ENCODE measurements around the gene IL23A.

Gene IL23A

DNA sequence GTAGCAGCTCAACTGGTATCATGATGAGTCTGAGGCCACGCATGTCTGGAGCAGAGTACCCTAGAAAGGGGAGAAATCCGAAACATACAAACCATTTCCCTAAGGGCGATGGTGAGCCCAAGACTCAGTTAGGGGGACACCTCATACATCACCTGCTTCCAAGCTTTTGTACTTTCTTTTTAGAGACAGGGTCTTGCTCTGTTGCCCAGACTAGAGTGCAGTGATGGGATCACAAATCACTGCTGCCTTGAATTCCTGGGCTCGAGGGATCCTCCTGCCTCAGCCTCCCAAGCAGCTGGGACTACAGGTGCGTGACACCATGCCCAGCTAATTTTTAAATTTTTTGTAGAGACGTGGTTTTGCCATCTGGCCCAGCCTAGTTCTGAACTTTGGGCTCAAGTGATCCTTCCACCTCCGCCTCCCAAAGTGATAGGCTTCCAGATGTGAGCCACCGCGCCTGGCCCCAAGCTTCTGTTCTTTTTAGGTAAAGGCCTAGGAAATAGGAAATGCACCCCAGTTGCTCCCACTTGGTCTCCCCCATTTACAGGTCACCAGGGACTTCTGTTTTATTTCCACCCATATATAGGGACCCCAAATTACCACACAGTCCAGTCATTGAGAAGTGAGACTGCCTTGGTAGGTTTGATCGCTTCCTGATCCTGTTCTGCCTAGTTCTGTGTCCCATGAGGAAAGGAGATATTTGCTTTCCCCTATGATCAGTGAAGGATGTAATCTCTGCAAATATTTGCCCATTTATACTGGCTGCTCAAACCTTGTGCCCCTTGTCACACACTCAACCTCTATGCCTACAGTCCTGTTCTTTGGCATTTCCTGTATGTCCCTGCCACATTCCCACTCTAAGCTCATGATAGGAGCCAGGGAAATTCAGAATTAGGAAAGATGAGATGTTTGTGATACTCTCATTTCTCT lies 23.7 kb downstream of the IL23A start, which contains the start of gene APOF:
Gene APOF, minus strand, starts transcription at position 728 of the 930 bp plus-strand sequence. Its CDS starts 112 bp downstream, at position 616.
- Histone ChIP-seq H3K9ac (ENCODE audit: low read depth, low read length) (no peak within 1 kb of the TSS), H3K27ac (ENCODE audit: low read depth, low read length) (no peak within 1 kb of the TSS), H3K9me3 (ENCODE audit: insufficient read depth, low read depth, low read length) (no peaks in the 10 kb centered on the region), H3K4me1 (ENCODE audit: insufficient read depth, low read length) (no peaks in the 10 kb centered on the region), H3K36me3 (ENCODE audit: insufficient read depth, low read length) (no peaks in the 10 kb centered on the region), H3K4me3 (ENCODE audit: low read length) (no peak within 1 kb of the TSS), H3K27me3 (ENCODE audit: insufficient read depth, low read length) (peaks cover 3% of the 10 kb centered on the region; the same call in 1 of the 2 replicates)
- WGBS, result 95% methylated on average over 10 of the region's 10 CpGs

- Histone ChIP-seq H3K36me3 (ENCODE audit: insufficient read depth, low read length) (no peaks in the 10 kb centered on the region), H3K27ac (ENCODE audit: low read depth, low read length) (no peak overlapping the region), H3K9ac (ENCODE audit: low read depth, low read length) (no peak overlapping the region), H3K4me3 (ENCODE audit: low read length) (no peak overlapping the region), H3K27me3 (ENCODE audit: insufficient read depth, low read length) (peaks cover 3% of the 10 kb centered on the region; the same call in 1 of the 2 replicates), H3K9me3 (ENCODE audit: insufficient read depth, low read depth, low read length) (no peaks in the 10 kb centered on the region), H3K4me1 (ENCODE audit: insufficient read depth, low read length) (no peaks in the 10 kb centered on the region)
- WGBS, result 86% methylated on average over 2 of the region's 3 CpGs
These were observed 28.3 kb downstream of the IL23A start for GRCh38 chr12:56366948-56367347.

GRCh38 chr12:56373515-56373914 lies 34.8 kb downstream of the IL23A start:
- no peak overlapping the region for H3K27ac ChIP-seq (ENCODE audit: low read depth, low read length)
- no peaks in the 10 kb centered on the region for H3K27me3 ChIP-seq (ENCODE audit: insufficient read depth, low read length)
- WGBS, result 95% methylated on average over 1 of the region's 1 CpG
- H3K9ac ChIP-seq (ENCODE audit: low read depth, low read length), result no peak overlapping the region
- H3K4me1 ChIP-seq (ENCODE audit: insufficient read depth, low read length), result peaks cover 7% of the 10 kb centered on the region; the same call in 1 of the 2 replicates
- H3K36me3 ChIP-seq (ENCODE audit: insufficient read depth, low read length), result no peaks in the 10 kb centered on the region
- H3K9me3 ChIP-seq (ENCODE audit: insufficient read depth, low read depth, low read length), result no peaks in the 10 kb centered on the region; the same call in 1 of the 2 replicates
- H3K4me3 ChIP-seq (ENCODE audit: low read length), result no peak overlapping the region

GRCh38 chr12:56374726-56375597 lies 36.3 kb downstream of the IL23A start:
- 92% methylated on average over 7 of the region's 7 CpGs for WGBS
- H3K4me1 ChIP-seq (ENCODE audit: insufficient read depth, low read length), result peaks cover 7% of the 10 kb centered on the region; the same call in 1 of the 2 replicates
- no peak overlapping the region for H3K27ac ChIP-seq (ENCODE audit: low read depth, low read length)
- no peaks in the 10 kb centered on the region for H3K36me3 ChIP-seq (ENCODE audit: insufficient read depth, low read length)
- H3K9ac ChIP-seq (ENCODE audit: low read depth, low read length), result no peak overlapping the region
- H3K9me3 ChIP-seq (ENCODE audit: insufficient read depth, low read depth, low read length), result no peaks in the 10 kb centered on the region; the same call in 1 of the 2 replicates
- no peaks in the 10 kb centered on the region for H3K27me3 ChIP-seq (ENCODE audit: insufficient read depth, low read length)
- H3K4me3 ChIP-seq (ENCODE audit: low read length), result no peak overlapping the region

GRCh38 chr12:56375598-56376434 lies 37.1 kb downstream of the IL23A start:
- no peak overlapping the region for H3K4me3 ChIP-seq (ENCODE audit: low read length)
- no peaks in the 10 kb centered on the region for H3K36me3 ChIP-seq (ENCODE audit: insufficient read depth, low read length)
- peaks cover 7% of the 10 kb centered on the region; the same call in 1 of the 2 replicates for H3K4me1 ChIP-seq (ENCODE audit: insufficient read depth, low read length)
- no peak overlapping the region for H3K27ac ChIP-seq (ENCODE audit: low read depth, low read length)
- H3K9ac ChIP-seq (ENCODE audit: low read depth, low read length), result no peak overlapping the region
- 91% methylated on average over 11 of the region's 11 CpGs for WGBS
- no peaks in the 10 kb centered on the region for H3K27me3 ChIP-seq (ENCODE audit: insufficient read depth, low read length)
- H3K9me3 ChIP-seq (ENCODE audit: insufficient read depth, low read depth, low read length), result no peaks in the 10 kb centered on the region; the same call in 1 of the 2 replicates

DNA sequence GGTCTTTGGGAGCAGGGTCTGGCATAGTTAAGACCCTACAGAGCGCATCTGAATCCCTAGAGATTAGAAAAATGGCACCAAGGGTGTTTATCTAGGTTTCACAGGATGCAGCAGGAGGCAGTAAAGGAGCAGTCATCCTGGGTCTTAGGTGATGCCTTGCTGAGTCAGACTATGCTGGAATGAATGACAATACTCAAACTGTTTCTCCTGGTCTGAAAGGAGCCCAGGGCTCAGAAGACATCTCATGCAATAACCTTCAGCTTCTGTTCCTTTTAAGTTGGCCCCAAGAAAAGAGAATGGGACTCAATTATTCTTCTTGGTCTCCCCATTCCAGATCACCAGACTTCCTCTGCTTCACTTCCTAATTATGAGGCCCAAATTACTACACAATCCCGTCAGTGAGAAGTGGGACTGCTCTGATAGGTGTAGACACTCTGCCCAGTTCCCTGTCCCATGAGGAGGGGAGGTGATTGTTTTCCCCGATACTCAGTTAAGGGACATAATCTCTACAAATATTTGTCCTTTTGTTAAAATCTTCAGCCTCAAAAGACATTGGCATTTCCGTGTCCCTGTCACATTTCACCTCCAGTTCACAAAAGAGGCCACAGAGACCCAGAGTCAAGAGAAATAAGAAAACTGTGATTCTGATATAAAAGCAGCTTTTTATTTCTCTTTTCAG lies 38.8 kb downstream of the IL23A start:
- Histone ChIP-seq H3K36me3 (ENCODE audit: insufficient read depth, low read length) (no peaks in the 10 kb centered on the region), H3K4me3 (ENCODE audit: low read length) (no peak overlapping the region), H3K4me1 (ENCODE audit: insufficient read depth, low read length) (peaks cover 7% of the 10 kb centered on the region; the same call in 1 of the 2 replicates), H3K9ac (ENCODE audit: low read depth, low read length) (no peak overlapping the region), H3K9me3 (ENCODE audit: insufficient read depth, low read depth, low read length) (no peaks in the 10 kb centered on the region; the same call in 1 of the 2 replicates), H3K27ac (ENCODE audit: low read depth, low read length) (peak overlapping the region; percentile 28; the same call in 1 of the 2 replicates), H3K27me3 (ENCODE audit: insufficient read depth, low read length) (no peaks in the 10 kb centered on the region)
- WGBS, result 91% methylated on average over 3 of the region's 4 CpGs

GRCh38 chr12:56377989-56378316 lies 39.3 kb downstream of the IL23A start:
- no CpG with 5 or more reads among the region's 1 CpG for WGBS
- H3K27ac ChIP-seq (ENCODE audit: low read depth, low read length), result no peak overlapping the region
- no peak overlapping the region for H3K9ac ChIP-seq (ENCODE audit: low read depth, low read length)
- no peak overlapping the region for H3K4me3 ChIP-seq (ENCODE audit: low read length)
- no peaks in the 10 kb centered on the region for H3K36me3 ChIP-seq (ENCODE audit: insufficient read depth, low read length)
- no peaks in the 10 kb centered on the region for H3K27me3 ChIP-seq (ENCODE audit: insufficient read depth, low read length)
- H3K9me3 ChIP-seq (ENCODE audit: insufficient read depth, low read depth, low read length), result no peaks in the 10 kb centered on the region; the same call in 1 of the 2 replicates
- H3K4me1 ChIP-seq (ENCODE audit: insufficient read depth, low read length), result peaks cover 7% of the 10 kb centered on the region; the same call in 1 of the 2 replicates

DNA sequence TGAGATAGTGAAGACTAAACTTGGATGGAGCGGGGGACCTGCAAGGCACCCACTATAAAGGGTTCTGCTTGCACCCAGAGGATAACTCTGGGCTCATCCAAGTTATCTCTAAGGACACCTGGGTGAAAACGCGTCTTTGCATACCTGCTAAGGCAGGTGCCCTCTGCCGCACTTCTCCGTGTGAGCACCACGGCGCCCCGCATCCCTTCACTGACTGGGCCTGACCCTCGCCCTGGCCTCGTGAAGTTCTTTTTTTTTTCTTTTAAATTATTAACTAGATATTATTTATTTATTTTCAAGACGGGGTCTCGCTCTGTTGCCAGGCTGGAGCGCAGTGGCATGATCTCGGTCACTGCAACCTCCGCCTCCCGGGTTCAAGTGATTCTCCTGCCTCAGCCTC lies 43.9 kb downstream of the IL23A start:
- Histone ChIP-seq H3K9me3 (ENCODE audit: insufficient read depth, low read depth, low read length) (no peaks in the 10 kb centered on the region), H3K4me3 (ENCODE audit: low read length) (no peak overlapping the region), H3K27ac (ENCODE audit: low read depth, low read length) (no peak overlapping the region), H3K36me3 (ENCODE audit: insufficient read depth, low read length) (no peaks in the 10 kb centered on the region), H3K27me3 (ENCODE audit: insufficient read depth, low read length) (no peaks in the 10 kb centered on the region), H3K4me1 (ENCODE audit: insufficient read depth, low read length) (peaks cover 11% of the 10 kb centered on the region), H3K9ac (ENCODE audit: low read depth, low read length) (no peak overlapping the region)
- WGBS, result 96% methylated on average over 14 of the region's 16 CpGs

DNA sequence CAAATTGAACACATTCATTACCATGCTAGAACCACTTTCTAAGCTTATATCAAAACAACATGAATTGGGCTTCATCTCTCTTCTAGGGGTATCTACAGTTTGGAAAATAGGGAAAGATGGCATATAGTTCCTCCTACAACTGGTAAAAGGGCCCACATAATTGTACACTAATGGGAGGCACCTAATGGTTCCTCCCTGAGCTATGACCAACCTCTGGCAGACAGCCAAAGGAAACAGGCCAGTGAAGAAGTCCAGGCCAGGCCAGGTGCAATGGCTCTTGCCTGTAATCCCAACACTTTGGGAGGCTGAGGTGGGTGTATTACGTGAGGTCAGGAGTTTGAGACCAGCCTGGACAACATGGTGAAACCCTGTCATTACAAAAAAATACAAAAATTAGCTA lies 47.2 kb downstream of the IL23A start:
- Histone ChIP-seq H3K4me3 (ENCODE audit: low read length) (no peak overlapping the region), H3K4me1 (ENCODE audit: insufficient read depth, low read length) (peaks cover 8% of the 10 kb centered on the region), H3K36me3 (ENCODE audit: insufficient read depth, low read length) (no peaks in the 10 kb centered on the region), H3K9ac (ENCODE audit: low read depth, low read length) (no peak overlapping the region), H3K9me3 (ENCODE audit: insufficient read depth, low read depth, low read length) (no peaks in the 10 kb centered on the region), H3K27ac (ENCODE audit: low read depth, low read length) (no peak overlapping the region), H3K27me3 (ENCODE audit: insufficient read depth, low read length) (no peaks in the 10 kb centered on the region)
- WGBS, result 90% methylated on average over 1 of the region's 1 CpG

DNA sequence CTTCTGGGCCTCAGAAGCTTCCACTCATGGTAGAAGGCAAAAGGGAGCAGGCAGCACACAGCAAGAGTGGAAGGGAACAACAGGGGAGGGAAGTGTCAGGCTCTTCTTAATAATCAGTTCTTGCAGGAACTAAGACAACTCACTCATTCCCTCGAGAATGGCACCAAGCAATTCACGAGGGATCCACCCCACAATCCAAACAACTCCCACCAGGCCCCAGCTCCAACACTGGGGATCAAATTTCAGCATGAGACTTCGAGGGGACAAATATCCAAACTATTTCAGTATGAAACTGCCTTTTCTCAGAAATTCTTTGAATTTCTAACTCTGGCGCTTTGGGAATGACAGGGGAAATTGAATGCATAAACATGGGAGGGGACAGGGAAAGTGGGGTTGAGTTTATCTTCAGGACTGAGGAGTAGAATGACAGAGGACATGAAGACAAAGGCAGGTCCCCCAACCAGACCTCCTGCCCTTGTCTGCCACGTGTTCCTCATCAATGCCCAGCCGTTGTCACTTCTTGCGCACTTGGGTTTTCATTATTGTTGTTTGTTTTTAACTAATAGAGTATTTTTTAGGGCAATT lies 48.6 kb downstream of the IL23A start:
- Histone ChIP-seq H3K9me3 (ENCODE audit: insufficient read depth, low read depth, low read length) (peaks cover under 1% of the 10 kb centered on the region; the same call in 1 of the 2 replicates), H3K4me3 (ENCODE audit: low read length) (no peak overlapping the region), H3K4me1 (ENCODE audit: insufficient read depth, low read length) (peaks cover 8% of the 10 kb centered on the region), H3K27ac (ENCODE audit: low read depth, low read length) (no peak overlapping the region), H3K36me3 (ENCODE audit: insufficient read depth, low read length) (no peaks in the 10 kb centered on the region), H3K9ac (ENCODE audit: low read depth, low read length) (peak overlapping the region; percentile 7; the same call in 1 of the 2 replicates), H3K27me3 (ENCODE audit: insufficient read depth, low read length) (no peaks in the 10 kb centered on the region)
- 42% methylated on average over 6 of the region's 7 CpGs for WGBS
